ENCODE data around the gene UTF1.

The UTF1 gene, protein sequence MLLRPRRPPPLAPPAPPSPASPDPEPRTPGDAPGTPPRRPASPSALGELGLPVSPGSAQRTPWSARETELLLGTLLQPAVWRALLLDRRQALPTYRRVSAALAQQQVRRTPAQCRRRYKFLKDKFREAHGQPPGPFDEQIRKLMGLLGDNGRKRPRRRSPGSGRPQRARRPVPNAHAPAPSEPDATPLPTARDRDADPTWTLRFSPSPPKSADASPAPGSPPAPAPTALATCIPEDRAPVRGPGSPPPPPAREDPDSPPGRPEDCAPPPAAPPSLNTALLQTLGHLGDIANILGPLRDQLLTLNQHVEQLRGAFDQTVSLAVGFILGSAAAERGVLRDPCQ

DNA sequence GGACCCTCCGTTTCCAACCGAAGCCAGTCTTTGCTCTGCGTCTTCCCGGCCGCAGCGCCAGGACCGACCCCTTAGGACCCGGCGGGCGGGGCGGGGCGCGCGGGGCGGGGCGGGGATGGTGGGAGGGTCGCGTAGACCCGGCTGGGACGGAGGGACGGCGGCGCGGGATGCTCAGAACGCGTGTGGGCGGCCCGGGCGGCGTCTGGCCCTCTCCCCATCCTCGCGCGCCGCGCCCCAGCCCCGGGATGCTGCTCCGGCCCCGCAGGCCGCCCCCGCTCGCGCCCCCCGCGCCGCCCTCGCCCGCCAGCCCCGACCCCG lies at the start of gene UTF1:
UTF1 (plus strand) TSS at position 174 of the 318 bp plus-strand sequence; CDS start at position 246, 72 bp downstream.
- TF ChIP-seq, protein P1, sequence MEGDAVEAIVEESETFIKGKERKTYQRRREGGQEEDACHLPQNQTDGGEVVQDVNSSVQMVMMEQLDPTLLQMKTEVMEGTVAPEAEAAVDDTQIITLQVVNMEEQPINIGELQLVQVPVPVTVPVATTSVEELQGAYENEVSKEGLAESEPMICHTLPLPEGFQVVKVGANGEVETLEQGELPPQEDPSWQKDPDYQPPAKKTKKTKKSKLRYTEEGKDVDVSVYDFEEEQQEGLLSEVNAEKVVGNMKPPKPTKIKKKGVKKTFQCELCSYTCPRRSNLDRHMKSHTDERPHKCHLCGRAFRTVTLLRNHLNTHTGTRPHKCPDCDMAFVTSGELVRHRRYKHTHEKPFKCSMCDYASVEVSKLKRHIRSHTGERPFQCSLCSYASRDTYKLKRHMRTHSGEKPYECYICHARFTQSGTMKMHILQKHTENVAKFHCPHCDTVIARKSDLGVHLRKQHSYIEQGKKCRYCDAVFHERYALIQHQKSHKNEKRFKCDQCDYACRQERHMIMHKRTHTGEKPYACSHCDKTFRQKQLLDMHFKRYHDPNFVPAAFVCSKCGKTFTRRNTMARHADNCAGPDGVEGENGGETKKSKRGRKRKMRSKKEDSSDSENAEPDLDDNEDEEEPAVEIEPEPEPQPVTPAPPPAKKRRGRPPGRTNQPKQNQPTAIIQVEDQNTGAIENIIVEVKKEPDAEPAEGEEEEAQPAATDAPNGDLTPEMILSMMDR (IDR thresholded peaks at IDR 0.05; ENCODE audit: low read depth, low read length, missing control alignments), result no peak
- H3K4me3 ChIP-seq (replicated peaks; ENCODE audit: low read depth, low read length), result no peak within 1 kb of the TSS
- DNase-seq (ENCODE audit: extremely low read depth, low read depth), result no peak

DNA sequence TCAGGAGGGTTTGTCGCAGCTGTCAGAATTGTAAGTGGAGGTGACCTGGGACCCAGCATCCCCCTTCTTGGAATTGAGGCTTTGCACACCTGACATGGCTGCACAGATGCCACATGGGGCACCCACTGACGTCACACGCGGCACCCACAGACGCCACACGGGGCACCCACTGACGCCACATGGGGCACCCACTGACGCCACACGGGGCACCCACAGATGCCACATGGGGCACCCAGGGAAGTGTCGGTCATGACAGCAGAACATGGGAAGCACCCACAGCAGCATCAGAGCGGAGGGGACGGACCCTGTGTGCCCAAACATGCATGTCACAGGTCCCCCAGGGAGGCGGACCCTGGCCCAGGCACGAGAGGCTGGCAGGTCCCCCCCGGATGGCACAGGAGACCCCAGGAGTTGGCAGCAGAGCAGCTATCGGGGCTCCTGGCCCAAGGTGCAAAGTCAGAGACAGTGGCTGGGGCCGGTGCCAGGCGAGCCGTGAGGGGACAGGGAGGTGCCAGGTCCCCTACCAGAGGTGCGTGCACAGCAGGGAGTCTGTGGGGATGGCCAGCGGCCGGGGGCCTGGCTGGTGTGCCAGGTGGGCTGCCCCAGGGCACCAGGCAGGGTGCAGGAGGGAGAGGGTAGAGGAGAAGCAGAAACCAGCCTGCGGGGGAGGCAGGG lies 48.9 kb upstream of the UTF1 start:
- TF ChIP-seq, protein P1 (IDR thresholded peaks at IDR 0.05; ENCODE audit: low read depth, low read length, missing control alignments), result no peak
- H3K4me3 ChIP-seq (replicated peaks; ENCODE audit: low read depth, low read length), result no peak overlapping the region
- DNase-seq (ENCODE audit: extremely low read depth, low read depth), result no peak

DNA sequence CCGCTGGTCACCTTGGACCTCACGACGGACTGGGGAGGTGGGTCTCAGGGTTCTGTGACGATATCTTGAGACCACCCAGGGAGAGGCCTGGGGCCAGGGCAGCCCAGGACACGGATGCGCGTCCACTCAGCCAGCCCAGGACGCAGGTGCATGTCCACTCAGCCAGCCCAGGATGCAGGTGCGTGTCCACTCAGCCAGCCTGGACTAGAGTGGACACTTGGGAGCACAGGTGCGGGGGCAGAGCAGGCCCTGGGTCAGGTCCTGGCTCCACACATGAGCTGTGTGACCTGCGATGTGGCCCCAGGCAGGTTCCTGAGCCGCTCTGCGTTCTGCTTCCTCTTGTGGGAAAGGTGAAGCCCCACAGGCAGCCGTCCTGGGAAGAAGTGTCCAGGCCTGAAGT lies 47.8 kb upstream of the UTF1 start:
- no peak overlapping the region for H3K4me3 ChIP-seq (replicated peaks; ENCODE audit: low read depth, low read length)
- no peak for DNase-seq (ENCODE audit: extremely low read depth, low read depth)
- TF ChIP-seq, protein P1 (IDR thresholded peaks at IDR 0.05; ENCODE audit: low read depth, low read length, missing control alignments), result no peak

DNA sequence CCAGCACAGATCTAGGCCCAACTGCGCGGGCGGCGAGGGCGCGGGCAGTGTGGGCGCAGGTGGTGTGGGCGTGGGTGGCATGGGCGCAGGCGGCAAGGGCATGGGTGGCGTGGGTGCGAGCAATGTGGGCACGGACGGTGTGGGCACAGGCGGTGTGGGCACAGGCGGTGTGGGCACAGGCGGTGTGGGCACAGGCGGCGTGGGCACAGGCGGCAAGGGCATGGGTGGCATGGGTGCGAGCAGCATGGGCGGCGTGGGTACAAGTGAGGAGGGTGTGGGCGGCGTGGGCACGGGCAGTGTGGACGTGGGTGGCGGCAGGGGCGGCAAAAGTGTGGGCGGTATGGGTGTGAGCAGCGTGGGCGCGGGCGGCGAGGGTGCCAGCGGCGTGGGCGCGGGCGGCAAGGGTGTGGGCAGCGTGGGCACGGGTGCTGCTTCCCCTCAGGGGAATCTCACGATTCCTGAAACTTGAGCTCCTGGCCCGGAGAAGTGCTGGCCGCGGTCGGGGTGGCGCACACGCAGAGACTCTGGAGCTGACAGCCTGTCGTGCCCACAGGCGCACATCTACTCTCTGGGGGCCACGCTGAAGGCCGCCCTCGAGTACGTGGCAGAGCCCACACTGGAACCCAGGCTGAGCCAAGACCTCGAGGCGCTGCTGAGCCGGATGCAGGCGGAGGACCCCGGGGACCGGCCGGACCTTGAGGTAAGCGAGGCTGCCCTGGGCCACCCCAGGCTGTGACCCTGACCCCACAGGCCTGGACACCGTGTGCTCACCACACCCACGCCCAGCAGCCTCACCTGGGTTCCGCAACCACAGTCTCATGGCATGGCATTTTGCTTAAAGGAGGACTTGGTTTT lies 47.0 kb upstream of the UTF1 start:
- no peak overlapping the region for H3K4me3 ChIP-seq (replicated peaks; ENCODE audit: low read depth, low read length)
- DNase-seq (ENCODE audit: extremely low read depth, low read depth), result no peak
- TF ChIP-seq, protein P1 (IDR thresholded peaks at IDR 0.05; ENCODE audit: low read depth, low read length, missing control alignments), result no peak

DNA sequence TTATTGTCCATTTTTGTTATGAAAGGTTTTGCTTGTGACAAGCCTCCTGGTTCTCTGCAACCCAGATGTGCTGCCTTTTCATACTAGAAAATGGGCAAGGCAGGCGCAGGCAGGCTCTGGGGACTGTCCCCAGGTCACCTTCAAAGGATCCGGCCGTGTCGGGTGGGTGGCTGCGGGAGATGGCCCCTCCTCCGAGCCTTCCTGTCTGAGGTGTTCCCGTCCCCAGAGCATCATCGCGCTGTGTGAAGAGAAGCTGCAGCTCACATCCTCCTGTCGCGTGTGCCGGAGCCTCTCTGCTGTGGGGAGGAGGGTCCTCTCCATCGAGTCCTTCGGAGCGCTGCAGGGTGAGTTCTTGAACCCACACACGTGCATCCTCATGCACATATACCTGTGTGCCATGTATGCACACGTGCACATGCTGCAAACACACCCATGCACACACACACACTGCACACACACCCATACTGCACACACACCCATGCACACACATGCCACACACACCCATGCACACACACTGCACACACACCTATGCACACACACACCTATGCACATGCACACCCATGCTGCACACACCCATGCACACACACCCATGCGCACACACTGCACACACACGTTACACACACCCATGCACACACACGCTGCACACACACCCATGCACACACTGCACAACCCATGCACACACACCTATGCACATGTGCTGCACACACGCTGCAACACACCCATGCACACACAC lies 46.2 kb upstream of the UTF1 start:
- DNase-seq (ENCODE audit: extremely low read depth, low read depth), result no peak
- no peak overlapping the region for H3K4me3 ChIP-seq (replicated peaks; ENCODE audit: low read depth, low read length)
- TF ChIP-seq, protein P1 (IDR thresholded peaks at IDR 0.05; ENCODE audit: low read depth, low read length, missing control alignments), result no peak

DNA sequence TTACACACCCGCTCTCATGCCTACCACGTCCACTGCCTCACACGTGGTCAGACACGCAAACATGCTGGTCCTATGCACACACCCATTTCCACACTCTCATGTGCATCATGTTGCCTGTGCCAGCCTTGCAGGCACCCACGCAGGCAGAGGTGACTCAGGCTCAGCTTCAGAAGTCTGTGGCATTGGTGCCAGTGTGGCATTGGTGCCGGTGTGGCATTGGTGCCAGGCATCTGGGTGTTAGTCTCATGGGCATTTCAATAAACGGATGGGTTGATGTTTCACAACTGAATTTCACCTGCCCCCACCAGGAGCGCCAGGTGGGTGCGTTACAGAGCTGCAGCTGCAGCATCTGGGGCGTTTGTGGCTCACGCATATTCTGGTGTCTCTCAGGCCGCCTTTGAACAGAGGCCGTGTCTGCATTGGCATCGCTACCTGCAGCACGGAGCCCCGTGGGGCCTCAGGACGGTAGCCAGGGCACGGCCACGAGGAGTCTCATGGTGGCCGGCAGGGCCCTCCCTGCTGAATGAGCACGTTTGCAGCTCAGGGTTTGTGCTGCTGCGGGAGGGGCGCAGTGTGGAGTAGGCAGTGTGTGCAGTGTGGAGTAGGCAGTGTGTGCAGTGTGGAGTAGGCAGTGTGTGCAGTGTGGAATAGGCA lies 45.3 kb upstream of the UTF1 start:
- TF ChIP-seq, protein P1 (IDR thresholded peaks at IDR 0.05; ENCODE audit: low read depth, low read length, missing control alignments), result no peak
- no peak for DNase-seq (ENCODE audit: extremely low read depth, low read depth)
- no peak overlapping the region for H3K4me3 ChIP-seq (replicated peaks; ENCODE audit: low read depth, low read length)

All from HFF-Myc (cell line).